ENCODE data around the gene TMEM30B. TPM values are rescaled to one million over a fixed set of nuclear protein-coding genes. Genes with fewer than 3 reads are reported as not detected.

TMEM30B gene
- total and polyA plus RNA-seq, 2 of the 8 experiments (the other 6 are each of a cell fraction or from before 2014, with no cell fraction given) = 11.2 to 18.7 TPM

DNA sequence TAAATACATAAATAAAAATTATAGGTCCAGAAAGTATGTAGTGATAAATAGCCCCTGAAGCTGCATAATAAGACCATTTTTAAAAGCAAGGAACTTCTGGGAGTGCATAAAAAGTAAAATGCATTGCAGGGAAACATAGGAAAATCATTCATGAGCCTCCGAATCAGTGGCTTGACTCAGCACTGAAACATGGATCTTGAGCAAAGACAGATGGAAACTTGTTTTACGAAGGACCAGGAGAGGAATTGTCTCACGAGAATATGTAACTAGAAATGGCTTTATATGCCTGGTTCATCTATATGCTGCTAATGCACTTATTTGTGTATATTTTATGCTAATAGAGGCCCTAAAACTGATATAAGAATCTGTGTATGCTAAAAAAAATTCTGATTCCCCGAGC lies 14.7 kb downstream of the TMEM30B start:
- TF ChIP-seq TEAD4 (IDR thresholded peaks at IDR 0.05; ENCODE audit: low read depth, low read length) (no peak), SAP30 (IDR thresholded peaks at IDR 0.05; ENCODE audit: insufficient read depth, insufficient replicate concordance, low read length) (no peak), EGR1 (IDR thresholded peaks at IDR 0.05; ENCODE audit: borderline replicate concordance, low read depth, low read length) (no peak), KDM4A (IDR thresholded peaks at IDR 0.05; ENCODE audit: low read depth, low read length, severe bottlenecking) (no peak), TBP (IDR thresholded peaks at IDR 0.05; ENCODE audit: low read depth, low read length) (no peak), BACH1 (IDR thresholded peaks at IDR 0.05; ENCODE audit: low read length) (no peak), SIX5 (IDR thresholded peaks at IDR 0.05; ENCODE audit: low read depth, low read length) (no peak), SUZ12 (IDR thresholded peaks at IDR 0.05; ENCODE audit: low read length) (no peak), TAF7 (optimal IDR thresholded peaks at IDR 0.05; ENCODE audit: borderline replicate concordance, low read depth, low read length) (no peak), BCL11A (IDR thresholded peaks at IDR 0.05; ENCODE audit: low read depth in 2 of 2, low read length in 2 of 2) (no peak)
- H3K56ac ChIP-seq (replicated peaks; ENCODE audit: insufficient read length, low read depth, low read length) = no peak overlapping the region
- H4K20me1 ChIP-seq (replicated peaks in 1 of 2; ENCODE audit: control insufficient read depth in 1 of 2, insufficient read depth in 2 of 2, low read length in 2 of 2) = no peaks in the 10 kb centered on the region
- H3K23ac ChIP-seq (ENCODE audit: insufficient read length) = no peak overlapping the region
- no peaks in the 10 kb centered on the region for H3K4me1 ChIP-seq (replicated peaks in 1 of 4; ENCODE audit: control insufficient read depth in 3 of 4, insufficient read depth in 4 of 4, low read length in 3 of 4)
- DNase-seq (ENCODE audit: low read depth in 1 of 2, low spot score in 2 of 2) (no peak), FAIRE-seq (no peak)
- H3K4me2 ChIP-seq (ENCODE audit: insufficient read depth in 1 of 2, low read depth in 2 of 2, low read length in 2 of 2) = no peak overlapping the region
- WGBS, 2 experiments (ENCODE audit: extremely low coverage in 1 of 2, insufficient coverage in 1 of 2, insufficient read length in 1 of 2, insufficient replicate concordance in 2 of 2, low coverage in 1 of 2, low lambda C conversion rate in 2 of 2, missing lambda C conversion rate in 1 of 2) = 87% methylated on average over 4 of the region's 4 CpGs; no CpG with 5 or more reads in 1 of the 2 experiments
- no peak overlapping the region for H3K14ac ChIP-seq (ENCODE audit: insufficient read length)
- no peaks in the 10 kb centered on the region; a peak in 2 of 7 replicates for H3K27me3 ChIP-seq (replicated peaks in 1 of 4; ENCODE audit: control insufficient read depth in 3 of 4, extremely low read depth in 1 of 4, insufficient read depth in 3 of 4, low read length in 3 of 4)
- no peak overlapping the region for H2BK12ac ChIP-seq (ENCODE audit: low read depth, low read length)
- H3K23me2 ChIP-seq (ENCODE audit: low read depth, low read length) = peaks cover 2% of the 10 kb centered on the region; the same call in 1 of the 2 replicates
- no peak overlapping the region for H3K27ac ChIP-seq (ENCODE audit: low read depth, low read length)
- H4K91ac ChIP-seq (replicated peaks; ENCODE audit: insufficient read length, low read length) = no peak overlapping the region
- H3K9me3 ChIP-seq (ENCODE audit: insufficient read depth in 2 of 2, low read depth in 1 of 2, low read length in 1 of 2) = no peaks in the 10 kb centered on the region
- no peak overlapping the region for H2AFZ ChIP-seq (ENCODE audit: low read length)
- ChIA-PET CTCF (ENCODE audit: partially characterized antibody) (interaction anchor here (5.3 kb wide), 1 partner anchor 18 kb away, joined by 52 read pairs; the partner anchor contains the start of gene TMEM30B), POLR2A (ENCODE audit: partially characterized antibody) (interaction anchor here (1.2 kb wide), 1 partner anchor 9 kb away, joined by 3 read pairs; no protein-coding TSS in a partner anchor)
- no peaks in the 10 kb centered on the region for H3K79me1 ChIP-seq (ENCODE audit: low read depth, low read length)
- no peak overlapping the region for H4K8ac ChIP-seq (ENCODE audit: extremely low read depth, insufficient read depth, low read length)
- H2BK120ac ChIP-seq (replicated peaks; ENCODE audit: low read depth, low read length) = no peak overlapping the region
- H3K4me3 ChIP-seq (ENCODE audit: extremely low read depth in 1 of 4, insufficient read depth in 2 of 4, low read depth in 3 of 4, low read length in 4 of 4) = no peak overlapping the region
- H2BK15ac ChIP-seq (ENCODE audit: low read length) = no peak overlapping the region
- no peak overlapping the region for H2AK5ac ChIP-seq (ENCODE audit: low read depth, low read length)
- no peaks in the 10 kb centered on the region for H3K36me3 ChIP-seq (ENCODE audit: control insufficient read depth in 2 of 4, insufficient read depth in 4 of 4, low read length in 3 of 4)
- no peak overlapping the region for H2BK20ac ChIP-seq (ENCODE audit: low read length)
- no peak overlapping the region for H3K4ac ChIP-seq (replicated peaks; ENCODE audit: insufficient read length, low read depth, low read length)
- no peak overlapping the region for H2BK5ac ChIP-seq (ENCODE audit: low read depth, low read length)
- no peak overlapping the region for H3K18ac ChIP-seq (ENCODE audit: extremely low read depth, low read length)
- no peak overlapping the region for H4K5ac ChIP-seq (ENCODE audit: insufficient read length, low read depth, low read length)
- H3K9ac ChIP-seq (replicated peaks in 1 of 4; ENCODE audit: extremely low read depth in 1 of 4, low read depth in 3 of 4, low read length in 3 of 4) = no peak overlapping the region
- no peaks in the 10 kb centered on the region for H3K79me2 ChIP-seq (ENCODE audit: control insufficient read depth in 1 of 2, insufficient read depth in 2 of 2, low read length in 2 of 2)

Data from H1 (cell line).